ENCODE measurements around the gene PAX2.

PAX2 gene

GRCh38 chr10:100793055-100793454 lies 47.7 kb downstream of the PAX2 start:
- no peak for TF ChIP-seq CTCF (IDR thresholded peaks at IDR 0.05)

- no peak for TF ChIP-seq CTCF (IDR thresholded peaks at IDR 0.05)
Observed at GRCh38 chr10:100799881-100800280, 54.5 kb downstream of the PAX2 start.

GRCh38 chr10:100800931-100801330 lies 55.5 kb downstream of the PAX2 start:
- no peak for TF ChIP-seq CTCF (IDR thresholded peaks at IDR 0.05)

- TF ChIP-seq CTCF (IDR thresholded peaks at IDR 0.05): no peak
Observed at GRCh38 chr10:100802196-100802595, 56.8 kb downstream of the PAX2 start.

GRCh38 chr10:100802607-100803006 lies 57.2 kb downstream of the PAX2 start:
- TF ChIP-seq CTCF (IDR thresholded peaks at IDR 0.05): no peak

- no peak for TF ChIP-seq CTCF (IDR thresholded peaks at IDR 0.05)
Observed at GRCh38 chr10:100803492-100803891, 58.1 kb downstream of the PAX2 start.

GRCh38 chr10:100803908-100804307 lies 58.5 kb downstream of the PAX2 start:
- no peak for TF ChIP-seq CTCF (IDR thresholded peaks at IDR 0.05)

All from LNCAP (cell line).